T-cell (primary cell): ENCODE results near the gene RELA. TPM values are rescaled to one million over a fixed set of nuclear protein-coding genes. Genes with fewer than 3 reads are reported as not detected.
A peak's percentile ranks its signal among the peaks of the same experiment; 100 is the strongest.

Experiments
- ATAC-seq, 4 experiments: fragments of 200-7000 bp in 3 of 4; fragments of 150-1000 bp in 1 of 4; cut with Tn5 transposase; replicated peaks in 1 of 4; 1 replicate in 3 of 4; 2 replicates in 1 of 4; pipeline ENCODE4 v1.10.0; 2021; ENCODE audit warnings: moderate library complexity in 3 of 4, mild to moderate bottlenecking in 2 of 4, moderate number of reproducible peaks in 1 of 4
- CTCF ChIA-PET, 2 donors: fragments of 300-600 bp; sonication (Branson Sonifier 250); formaldehyde crosslinking; loops; one replicate each; lab custom pipeline; 2022; ENCODE audit warnings: antibody characterized with exemption in 2 of 2; lab: Charles Lee
- POLR2A ChIA-PET, 2 donors: fragments of 300-600 bp; sonication (Branson Sonifier 250); formaldehyde crosslinking; loops; one replicate each; lab custom pipeline; 2022; ENCODE audit warnings: antibody characterized with exemption in 2 of 2; lab: Charles Lee
- DNase-seq, 35 experiments: peaks; one replicate each; pipeline versions ENCODE4 v3.0.0 to v3.0.0-alpha.2; 2013 to 2023
- H3K27ac ChIP-seq: one replicate; pipeline ENCODE4 v1.5.1; 2013; ENCODE audit warnings: low read length
- H3K27me3 ChIP-seq, 2 experiments: replicated peaks in 1 of 2; 1 replicate in 1 of 2; 2 replicates in 1 of 2; pipeline versions ENCODE4 v1.6.1 to v1.7.0; 2013; ENCODE audit warnings: low read length in 1 of 2, mixed read lengths in 1 of 2; ENCODE audit not compliant: control insufficient read depth in 2 of 2, insufficient read depth in 2 of 2; ENCODE audit errors: extremely low read depth in 1 of 2
- H3K36me3 ChIP-seq, 2 donors: 1 replicate in 1 of 2; 2 replicates in 1 of 2; pipeline versions ENCODE4 v1.6.1 to v1.7.0; 2013; ENCODE audit warnings: low read length in 1 of 2; ENCODE audit not compliant: control insufficient read depth in 2 of 2, insufficient read depth in 1 of 2; ENCODE audit errors: extremely low read depth in 1 of 2
- H3K4me1 ChIP-seq, 2 experiments: 1 replicate in 1 of 2; 2 replicates in 1 of 2; pipeline versions ENCODE4 v1.6.1 to v1.7.0; 2013; ENCODE audit warnings: low read length in 2 of 2, mixed read lengths in 1 of 2; ENCODE audit not compliant: insufficient read depth in 2 of 2, control insufficient read depth in 1 of 2; ENCODE audit errors: extremely low read depth in 1 of 2
- H3K4me3 ChIP-seq, 2 donors: 1 replicate in 1 of 2; 2 replicates in 1 of 2; pipeline versions ENCODE4 v1.5.1 to v1.7.0; 2013; ENCODE audit warnings: mild to moderate bottlenecking in 2 of 2, low read length in 1 of 2, moderate library complexity in 1 of 2; ENCODE audit not compliant: control insufficient read depth in 1 of 2; ENCODE audit errors: extremely low read depth in 1 of 2
- H3K9me3 ChIP-seq: 2 replicates; pipeline ENCODE4 v1.7.0; 2013
- H3K27ac Mint-ChIP-seq, 2 donors: one replicate each; pipeline ENCODE4 v1.8.0; 2020 to 2021; ENCODE audit warnings: mild to moderate bottlenecking in 2 of 2, mixed read lengths in 2 of 2
- H3K27me3 Mint-ChIP-seq, 2 donors: one replicate each; pipeline ENCODE4 v1.8.0; 2021 to 2022; ENCODE audit warnings: mixed read lengths in 2 of 2
- H3K36me3 Mint-ChIP-seq: one replicate; pipeline ENCODE4 v1.8.0; 2021; ENCODE audit warnings: mixed read lengths
- H3K4me1 Mint-ChIP-seq, 3 donors: one replicate each; pipeline ENCODE4 v1.8.0; 2020 to 2022; ENCODE audit warnings: mixed read lengths in 3 of 3, mild to moderate bottlenecking in 1 of 3
- H3K4me3 Mint-ChIP-seq, 3 donors: one replicate each; pipeline ENCODE4 v1.8.0; 2020 to 2022; ENCODE audit warnings: mild to moderate bottlenecking in 3 of 3, mixed read lengths in 3 of 3, moderate library complexity in 3 of 3
- H3K9me3 Mint-ChIP-seq, 3 donors: one replicate each; pipeline ENCODE4 v1.8.0; 2020 to 2022; ENCODE audit warnings: mixed read lengths in 3 of 3
- WGBS: methylation state at CpG from one replicate; pipeline ENCODE4 v1.1.5; 2013; ENCODE audit warnings: missing lambda C conversion rate; ENCODE audit not compliant: insufficient coverage; 5-methylcytosine and 5-hydroxymethylcytosine counted together
- total RNA-seq, 35 experiments: library from RNA in 6 of 35; stranded (reverse) in 6 of 35; fragments of 120-200 nt in 1 of 35; gene quantifications; one replicate each; pipeline versions ENCODE4 v1.2.1 to v1.2.4 and lab custom pipeline; 2013 to 2026

Gene RELA
- total RNA-seq, 5 donors from 2014 or later (not counting 1 experiment from before 2014, with no cell fraction given) = 155 to 302 (median 172) TPM

- H3K4me3 Mint-ChIP-seq = peak overlapping the region; percentile 31 to 93 (median 91)
- Histone ChIP-seq H3K36me3 (peaks cover 8 to 39% of the 10 kb centered on the region in 2 donors), H3K4me1 (peaks cover 29 to 50% of the 10 kb centered on the region in 2 experiments), H3K27ac (peak overlapping the region; percentile 74), H3K9me3 (no peaks in the 10 kb centered on the region), H3K4me3 (peak overlapping the region in 1 of 2 donors; percentile 32), H3K27me3 (no peaks in the 10 kb centered on the region)
- H3K4me1 Mint-ChIP-seq = peaks cover 43 to 52% (median 44%) of the 10 kb centered on the region in 3 donors
- peak overlapping the region; percentile 68 to 93 for H3K27ac Mint-ChIP-seq
- DNase-seq = peak in 2 of 35 experiments; percentile 9 to 33
- ATAC-seq = no peak
- no peaks in the 10 kb centered on the region for H3K27me3 Mint-ChIP-seq
- 41% methylated on average over 4 of the region's 10 CpGs for WGBS
- ChIA-PET POLR2A (interaction anchor here in 1 of 2 donors (1.0 kb wide), 1 partner anchor 62 kb away, joined by 12 read pairs; no protein-coding TSS in a partner anchor), CTCF (no interaction called here)
- peaks cover 13% of the 10 kb centered on the region for H3K36me3 Mint-ChIP-seq
- H3K9me3 Mint-ChIP-seq = no peaks in the 10 kb centered on the region
Measured at GRCh38 chr11:65611028-65611757, 51.5 kb downstream of the RELA start.

DNA sequence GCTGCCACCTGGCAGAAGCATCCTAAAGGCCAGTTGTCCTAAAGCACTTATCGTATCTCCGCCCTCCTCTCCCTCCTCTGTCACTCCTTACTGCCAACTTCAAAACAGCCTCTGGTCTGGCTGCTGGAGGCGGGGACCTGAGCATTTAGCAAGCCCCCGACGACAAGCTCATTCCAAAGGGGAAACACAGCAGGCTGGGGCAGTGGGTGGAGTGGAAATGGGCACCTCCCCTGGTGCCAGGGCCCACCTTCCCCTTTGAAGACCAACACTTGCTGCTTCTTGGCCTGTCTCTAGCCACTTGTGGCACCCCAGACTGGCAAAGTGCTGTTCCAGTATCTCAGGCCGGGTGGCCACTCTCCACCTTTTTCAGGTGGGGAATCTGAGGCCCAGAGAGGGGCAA is 52.3 kb downstream of the RELA start:
- H3K9me3 Mint-ChIP-seq = no peaks in the 10 kb centered on the region
- H3K36me3 Mint-ChIP-seq = peaks cover 19% of the 10 kb centered on the region
- ChIA-PET POLR2A (interaction anchor here (0.5 to 1.0 kb wide), 3 partner anchors 61 to 259 kb away, joined by 4 to 12 read pairs (median 7); no protein-coding TSS in a partner anchor), CTCF (no interaction called here)
- Histone ChIP-seq H3K9me3 (no peaks in the 10 kb centered on the region), H3K4me1 (peaks cover 28 to 49% of the 10 kb centered on the region in 2 experiments), H3K36me3 (peaks cover 11 to 47% of the 10 kb centered on the region in 2 donors), H3K27me3 (no peaks in the 10 kb centered on the region), H3K4me3 (no peak overlapping the region), H3K27ac (peak overlapping the region; percentile 74)
- H3K27ac Mint-ChIP-seq = peak overlapping the region; percentile 68 to 93
- no peaks in the 10 kb centered on the region for H3K27me3 Mint-ChIP-seq
- peaks cover 43 to 49% (median 44%) of the 10 kb centered on the region in 3 donors for H3K4me1 Mint-ChIP-seq
- H3K4me3 Mint-ChIP-seq = peak overlapping the region in 1 of 3 donors; percentile 91
- no peak for ATAC-seq
- 91% methylated on average over 3 of the region's 6 CpGs for WGBS
- no peak for DNase-seq

- DNase-seq (no peak), ATAC-seq (no peak)
- H3K27me3 ChIP-seq = no peaks in the 10 kb centered on the region
- Mint-ChIP-seq H3K4me3 (peak overlapping the region; percentile 15 to 91 (median 25)), H3K36me3 (peaks cover 19% of the 10 kb centered on the region), H3K27ac (peak overlapping the region; percentile 68 to 93), H3K27me3 (no peaks in the 10 kb centered on the region), H3K9me3 (no peaks in the 10 kb centered on the region), H3K4me1 (peaks cover 43 to 49% (median 44%) of the 10 kb centered on the region in 3 donors)
- H3K4me3 ChIP-seq = no peak overlapping the region
- H3K4me1 ChIP-seq = peaks cover 26 to 45% of the 10 kb centered on the region in 2 experiments
- no peaks in the 10 kb centered on the region for H3K9me3 ChIP-seq
- H3K27ac ChIP-seq = no peak overlapping the region
- peaks cover 11 to 54% of the 10 kb centered on the region in 2 donors for H3K36me3 ChIP-seq
- POLR2A ChIA-PET = interaction anchor here in 1 of 2 donors (0.6 kb wide), 1 partner anchor 127 kb away, joined by 5 read pairs; no protein-coding TSS in a partner anchor
- WGBS = 84% methylated on average over 5 of the region's 5 CpGs
- CTCF ChIA-PET = no interaction called here
Measured at GRCh38 chr11:65609665-65610064, 53.1 kb downstream of the RELA start.

DNA sequence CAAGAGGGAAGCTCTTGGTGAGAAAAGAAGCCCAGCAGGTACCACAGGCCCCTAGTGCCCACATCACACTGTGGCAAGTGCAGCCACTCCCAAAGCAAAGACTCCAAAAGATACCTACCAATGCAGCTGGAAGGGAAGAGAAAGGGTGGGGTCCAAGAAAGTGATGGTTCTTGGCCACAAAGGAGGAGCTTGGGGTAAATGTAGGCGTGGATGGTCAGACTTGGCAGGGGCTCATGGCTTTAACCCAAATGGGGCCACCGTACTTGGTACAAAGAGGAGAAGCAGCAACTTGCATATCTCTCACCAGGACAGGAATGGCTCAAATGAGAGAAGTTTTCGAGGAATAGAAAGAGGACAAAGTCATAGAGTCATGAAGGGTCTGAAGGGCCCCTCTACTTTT is 53.5 kb downstream of the RELA start:
- 89% methylated on average over 3 of the region's 3 CpGs for whole genome bisulfite sequencing
- POLR2A ChIA-PET = interaction anchor here in 1 of 2 donors (0.6 kb wide), 1 partner anchor 105 kb away, joined by 3 read pairs; no protein-coding TSS in a partner anchor
- H3K27ac ChIP-seq = no peak overlapping the region
- peak overlapping the region; percentile 68 to 79 for H3K27ac Mint-ChIP-seq
- no peaks in the 10 kb centered on the region for H3K9me3 Mint-ChIP-seq
- no peak overlapping the region for H3K4me3 Mint-ChIP-seq
- H3K4me1 Mint-ChIP-seq = peaks cover 43 to 49% (median 44%) of the 10 kb centered on the region in 3 donors
- H3K36me3 Mint-ChIP-seq = peaks cover 19% of the 10 kb centered on the region
- no peaks in the 10 kb centered on the region for H3K9me3 ChIP-seq
- H3K36me3 ChIP-seq = peaks cover 11 to 56% of the 10 kb centered on the region in 2 donors
- ATAC-seq (no peak), DNase-seq (no peak)
- H3K4me1 ChIP-seq = peaks cover 26 to 44% of the 10 kb centered on the region in 2 experiments
- no peaks in the 10 kb centered on the region for H3K27me3 Mint-ChIP-seq
- H3K4me3 ChIP-seq = no peak overlapping the region
- H3K27me3 ChIP-seq = no peaks in the 10 kb centered on the region
- CTCF ChIA-PET = no interaction called here

DNA sequence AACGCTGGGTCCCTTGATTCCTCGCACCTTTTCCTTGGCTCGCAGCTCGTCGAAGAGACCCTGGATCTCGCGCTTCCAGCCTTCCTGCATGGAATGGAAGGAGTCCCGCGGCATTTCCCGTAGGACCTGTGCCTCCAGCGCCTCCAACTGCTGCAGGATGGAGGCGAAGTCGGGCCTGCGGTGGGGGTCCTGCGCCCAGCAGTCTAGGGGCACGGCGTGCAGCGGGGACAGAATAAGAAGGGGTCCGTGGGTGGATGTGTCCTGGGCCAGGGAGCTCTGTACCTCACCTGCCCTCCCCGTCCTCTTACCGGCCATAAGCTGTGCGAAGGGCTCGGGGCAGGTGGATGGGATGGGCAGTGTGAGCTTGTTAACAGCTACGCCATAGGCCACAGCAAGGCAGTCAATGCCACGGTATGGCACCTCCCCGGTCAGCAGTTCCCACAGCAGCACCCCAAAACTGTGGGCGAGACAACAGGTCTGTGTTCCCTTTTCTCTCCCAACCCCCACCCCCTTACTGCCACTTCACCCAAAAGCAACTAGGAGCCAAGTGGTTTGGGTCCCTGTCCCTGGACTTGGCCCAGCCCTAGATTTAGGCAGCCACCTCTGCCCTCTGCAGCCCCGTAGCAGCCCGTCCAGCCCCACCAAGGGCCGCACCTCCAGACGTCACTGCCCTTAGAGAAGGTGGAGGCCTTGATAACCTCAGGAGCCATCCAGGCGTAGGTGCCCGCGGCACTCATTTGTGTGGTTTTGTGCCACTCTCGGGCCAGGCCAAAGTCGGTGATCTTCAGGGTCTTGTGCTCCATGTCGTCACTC is 54.9 kb downstream of the RELA start:
- Histone ChIP-seq H3K27ac (no peak overlapping the region), H3K27me3 (no peaks in the 10 kb centered on the region), H3K4me3 (no peak overlapping the region), H3K36me3 (peaks cover 14 to 66% of the 10 kb centered on the region in 2 donors), H3K4me1 (peaks cover 23 to 34% of the 10 kb centered on the region in 2 experiments), H3K9me3 (no peaks in the 10 kb centered on the region)
- Mint-ChIP-seq H3K27me3 (no peaks in the 10 kb centered on the region), H3K27ac (peak overlapping the region in 1 of 2 donors; percentile 6), H3K4me1 (peaks cover 39 to 42% (median 40%) of the 10 kb centered on the region in 3 donors), H3K4me3 (no peak overlapping the region), H3K9me3 (no peaks in the 10 kb centered on the region), H3K36me3 (peaks cover 23% of the 10 kb centered on the region)
- ATAC-seq (no peak), DNase-seq (no peak)
- CTCF ChIA-PET = no interaction called here
- 98% methylated on average over 36 of the region's 37 CpGs for WGBS
- POLR2A ChIA-PET = no interaction called here
